GM12875 (cell line): ENCODE results near the gene PRR23C.

Source experiments
- H3K4me3 ChIP-seq: one replicate; pipeline ENCODE4 v1.5.1; 2011; ENCODE audit warnings: low read depth, low read length, control low read depth
- TF ChIP-seq, protein P1 (sequence below): IDR thresholded peaks from 2 replicates; pipeline ENCODE4 v1.5.1; 2011; ENCODE audit warnings: low read depth, mild to moderate bottlenecking, control low read depth, inconsistent platforms, low read length, moderate library complexity, borderline replicate concordance; ENCODE audit not compliant: insufficient read depth

The PRR23C gene

DNA sequence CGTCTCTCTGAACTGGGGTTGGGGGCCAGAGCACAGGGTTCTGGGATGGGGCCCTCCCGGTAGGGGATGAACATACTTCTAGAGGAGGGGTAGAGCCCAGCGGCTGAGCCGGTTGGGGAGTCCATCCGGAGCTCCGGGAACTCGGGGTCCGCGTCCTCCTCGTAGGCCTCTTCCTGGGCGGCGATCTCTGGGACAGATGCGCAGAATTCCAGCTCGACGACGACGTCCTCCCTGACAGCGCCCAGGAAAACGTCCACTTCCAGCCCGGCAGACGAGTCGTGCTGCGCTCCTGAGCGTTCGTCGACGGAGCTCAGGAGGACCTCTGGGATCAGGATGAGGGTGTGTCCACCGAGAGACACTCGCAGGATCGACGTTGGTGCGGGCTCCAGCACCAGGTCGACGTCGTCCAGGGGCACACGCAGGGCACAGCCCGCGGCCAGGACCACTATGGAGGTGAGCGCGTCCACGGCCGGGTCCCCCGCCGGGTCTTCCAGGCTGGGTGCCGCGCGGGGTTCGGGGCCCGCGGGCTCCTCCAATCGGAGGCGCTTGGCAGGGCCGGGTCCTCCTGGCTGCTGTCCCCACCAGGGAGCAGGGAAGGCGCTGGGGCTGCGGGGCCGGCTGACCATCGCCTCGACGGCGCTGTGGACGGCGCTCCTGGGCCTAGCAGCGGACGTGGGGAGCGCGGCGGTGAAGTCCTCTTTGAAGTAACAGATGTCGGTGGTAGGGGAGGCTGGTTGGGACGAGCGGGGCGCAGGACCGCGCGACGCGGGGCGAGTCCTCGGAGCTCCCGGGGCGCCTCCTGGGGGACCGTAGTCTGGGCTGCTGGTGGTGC is 24.4 kb downstream of the PRR23C start:
- H3K4me3 ChIP-seq: no peak overlapping the region
- TF ChIP-seq, protein P1, sequence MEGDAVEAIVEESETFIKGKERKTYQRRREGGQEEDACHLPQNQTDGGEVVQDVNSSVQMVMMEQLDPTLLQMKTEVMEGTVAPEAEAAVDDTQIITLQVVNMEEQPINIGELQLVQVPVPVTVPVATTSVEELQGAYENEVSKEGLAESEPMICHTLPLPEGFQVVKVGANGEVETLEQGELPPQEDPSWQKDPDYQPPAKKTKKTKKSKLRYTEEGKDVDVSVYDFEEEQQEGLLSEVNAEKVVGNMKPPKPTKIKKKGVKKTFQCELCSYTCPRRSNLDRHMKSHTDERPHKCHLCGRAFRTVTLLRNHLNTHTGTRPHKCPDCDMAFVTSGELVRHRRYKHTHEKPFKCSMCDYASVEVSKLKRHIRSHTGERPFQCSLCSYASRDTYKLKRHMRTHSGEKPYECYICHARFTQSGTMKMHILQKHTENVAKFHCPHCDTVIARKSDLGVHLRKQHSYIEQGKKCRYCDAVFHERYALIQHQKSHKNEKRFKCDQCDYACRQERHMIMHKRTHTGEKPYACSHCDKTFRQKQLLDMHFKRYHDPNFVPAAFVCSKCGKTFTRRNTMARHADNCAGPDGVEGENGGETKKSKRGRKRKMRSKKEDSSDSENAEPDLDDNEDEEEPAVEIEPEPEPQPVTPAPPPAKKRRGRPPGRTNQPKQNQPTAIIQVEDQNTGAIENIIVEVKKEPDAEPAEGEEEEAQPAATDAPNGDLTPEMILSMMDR: no peak

DNA sequence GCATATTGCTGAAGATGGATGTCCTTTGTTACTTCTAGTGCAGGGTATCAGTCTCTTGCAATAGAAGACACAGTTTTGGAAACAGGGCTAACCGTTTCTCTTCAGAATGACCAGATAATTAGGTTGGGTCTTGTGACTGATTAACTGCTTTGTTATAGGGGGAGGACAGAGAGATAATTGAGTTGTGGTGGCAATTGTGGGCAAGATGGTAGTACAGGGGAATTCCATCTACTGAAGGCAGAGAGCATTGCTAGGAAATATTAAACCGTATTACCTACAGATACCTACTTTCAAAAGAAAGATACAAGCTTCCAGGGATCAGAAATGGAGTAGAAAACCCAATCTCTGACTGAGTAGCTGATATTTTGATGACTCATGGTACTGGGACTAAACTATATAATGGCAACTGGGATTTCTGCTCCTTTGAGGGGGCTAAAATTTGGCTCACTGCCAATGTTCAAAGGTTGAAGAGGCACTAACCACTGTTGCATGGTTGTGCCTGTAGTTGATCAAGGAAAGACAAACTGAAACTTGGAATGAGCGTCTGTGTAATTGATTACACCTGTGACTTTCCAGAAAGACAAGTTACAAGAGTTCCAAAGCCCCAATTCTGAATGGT is 28.2 kb downstream of the PRR23C start:
- H3K4me3 ChIP-seq: no peak overlapping the region
- TF ChIP-seq, protein P1: no peak

DNA sequence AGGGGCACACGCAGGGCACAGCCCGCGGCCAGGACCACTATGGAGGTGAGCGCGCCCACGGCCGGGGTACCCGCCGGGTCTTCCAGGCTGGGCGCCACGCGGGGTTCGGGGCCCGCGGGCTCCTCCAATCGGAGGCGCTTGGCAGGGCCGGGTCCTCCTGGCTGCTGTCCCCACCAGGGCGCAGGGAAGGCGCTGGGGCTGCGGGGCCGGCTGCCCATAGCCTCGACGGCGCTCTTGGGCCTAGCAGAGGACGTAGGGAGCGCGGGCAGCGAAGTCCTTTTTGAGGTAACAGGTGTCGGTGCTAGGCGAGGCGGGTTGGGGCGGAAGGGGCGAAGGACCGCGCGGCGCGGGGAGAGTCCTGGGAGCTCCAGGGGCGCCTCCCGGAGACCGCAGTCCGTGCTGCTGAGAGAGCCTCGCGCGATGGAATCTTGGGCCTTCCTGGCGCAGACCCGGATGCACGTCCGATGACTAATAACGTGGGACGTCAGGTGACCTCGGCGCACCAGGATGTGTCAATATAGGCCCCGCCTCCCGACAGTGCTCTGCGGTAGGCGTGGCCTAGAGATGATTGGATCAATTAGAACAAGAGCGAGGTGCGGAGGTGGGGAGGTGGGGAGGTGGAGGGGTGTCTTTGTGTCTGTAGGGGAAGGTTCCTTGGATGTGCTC is 38.5 kb downstream of the PRR23C start, which contains the start of gene PRR23A:
PRR23A (minus strand) TSS at position 218 of the 666 bp plus-strand sequence; CDS start at position 218, 0 bp downstream.
- TF ChIP-seq, protein P1: no peak
- no peak within 1 kb of the TSS for H3K4me3 ChIP-seq

DNA sequence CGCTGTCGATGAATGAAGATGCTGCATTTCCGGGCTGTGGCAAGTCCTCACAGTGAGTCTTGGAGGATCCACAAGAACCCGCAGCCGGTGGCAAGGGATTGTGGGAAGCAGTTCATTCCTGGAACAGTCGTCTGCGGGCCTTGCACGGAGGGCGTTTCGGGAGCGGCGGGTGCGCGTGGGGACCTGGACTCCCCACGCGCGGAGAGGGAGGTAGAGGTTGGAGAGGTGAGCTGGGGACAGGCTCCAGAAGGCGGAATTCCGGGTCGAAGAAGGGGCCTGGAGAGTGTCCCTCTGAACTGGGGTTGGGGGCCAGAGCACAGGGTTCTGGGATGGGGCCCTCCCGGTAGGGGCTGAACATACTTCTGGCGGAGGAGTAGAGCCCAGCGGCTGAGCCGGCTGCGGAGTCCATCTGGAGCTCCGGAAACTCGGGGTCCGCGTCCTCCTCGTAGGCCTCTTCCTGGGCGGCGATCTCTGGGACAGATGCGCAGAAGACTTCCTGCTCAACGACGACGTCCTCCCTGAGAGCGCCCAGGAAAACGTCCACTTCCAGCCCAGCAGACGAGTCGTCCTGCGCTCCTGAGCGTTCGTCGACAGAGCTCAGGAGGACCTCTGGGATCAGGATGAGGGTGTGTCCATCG is 39.2 kb downstream of the PRR23C start:
- TF ChIP-seq, protein P1: no peak

DNA sequence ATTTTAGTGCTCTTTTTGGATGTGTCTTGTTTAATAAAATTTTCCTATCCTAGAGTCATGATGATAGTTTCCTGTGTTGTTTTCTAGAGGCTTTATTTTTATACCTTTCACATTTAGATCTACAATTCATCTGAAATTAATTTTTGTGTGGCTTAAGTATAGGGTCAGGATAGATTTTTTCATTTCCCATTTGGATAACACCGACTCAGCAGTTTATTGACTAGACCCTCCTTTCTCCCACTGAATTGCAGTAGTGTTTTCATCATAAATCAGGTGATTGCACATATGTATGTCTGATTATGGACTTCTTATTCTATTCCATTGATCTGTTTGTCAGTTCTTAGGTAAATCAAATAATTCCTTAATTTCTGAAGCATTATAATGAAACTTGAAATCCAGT is 49.0 kb downstream of the PRR23C start:
- TF ChIP-seq, protein P1: no peak
- no peak overlapping the region for H3K4me3 ChIP-seq

More for the DNA sequence above, 39.2 kb downstream of the PRR23C start:
- H3K4me3 ChIP-seq: no peak overlapping the region
